Measurements from ENCODE around the gene GFY.
A peak's percentile ranks its signal among the peaks of the same experiment; 100 is the strongest.

The GFY gene

DNA sequence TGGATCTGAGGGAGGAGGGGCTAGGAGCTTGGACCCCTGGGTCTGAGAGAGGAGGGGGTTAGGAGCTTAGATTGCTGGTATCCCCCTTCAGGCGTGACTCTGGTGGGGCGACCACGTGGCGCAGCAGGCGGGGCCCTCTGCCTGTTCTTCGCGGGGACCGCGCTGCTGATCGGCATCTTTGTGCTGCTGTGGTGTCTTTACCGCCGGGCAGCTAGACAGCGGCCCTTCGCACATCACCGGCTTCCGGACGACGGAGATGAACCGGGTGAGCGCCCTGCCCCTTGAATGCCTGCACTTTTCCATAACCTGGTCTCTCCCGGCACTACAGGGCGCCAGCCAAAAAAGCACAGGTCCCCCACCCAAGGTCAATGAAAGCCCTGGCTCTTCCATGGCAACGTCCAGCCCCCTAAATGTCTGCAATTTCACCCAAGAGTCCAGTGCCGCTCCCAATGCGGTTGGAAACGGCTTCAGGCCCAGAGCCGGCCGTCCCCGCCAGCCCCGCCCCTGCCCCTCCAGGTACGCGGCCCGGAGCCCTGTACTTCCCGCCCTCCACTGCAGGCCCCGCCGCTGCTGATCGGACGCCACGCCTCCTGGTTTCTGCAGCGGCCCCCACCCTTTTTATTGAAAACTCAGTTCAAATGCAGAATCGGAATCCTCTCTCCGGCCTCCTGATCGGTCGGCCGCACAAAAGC, 2.8 kb downstream of the GFY start:
- Histone ChIP-seq H3K9ac (ENCODE audit: low read depth in 1 of 2, low read length in 2 of 2) (no peak overlapping the region), H3K9me3 (ENCODE audit: control insufficient read depth in 1 of 2, low read length in 2 of 2) (no peaks in the 10 kb centered on the region), H3K4me1 (ENCODE audit: control insufficient read depth in 1 of 2, insufficient read depth in 2 of 2, low read length in 2 of 2) (peaks cover 0 to 4% of the 10 kb centered on the region in 2 donors), H3K27me3 (ENCODE audit: control insufficient read depth in 1 of 2, insufficient read depth in 2 of 2, low read length in 2 of 2) (peaks cover 87 to 95% of the 10 kb centered on the region in 2 donors), H3K4me3 (ENCODE audit: low read depth in 1 of 2, low read length in 2 of 2) (peak overlapping the region in 1 of 2 donors; percentile 15), H3K36me3 (ENCODE audit: control insufficient read depth in 1 of 2, insufficient read depth in 2 of 2, low read length in 2 of 2) (no peaks in the 10 kb centered on the region), H3K27ac (ENCODE audit: low read depth, low read length) (no peak overlapping the region)

DNA sequence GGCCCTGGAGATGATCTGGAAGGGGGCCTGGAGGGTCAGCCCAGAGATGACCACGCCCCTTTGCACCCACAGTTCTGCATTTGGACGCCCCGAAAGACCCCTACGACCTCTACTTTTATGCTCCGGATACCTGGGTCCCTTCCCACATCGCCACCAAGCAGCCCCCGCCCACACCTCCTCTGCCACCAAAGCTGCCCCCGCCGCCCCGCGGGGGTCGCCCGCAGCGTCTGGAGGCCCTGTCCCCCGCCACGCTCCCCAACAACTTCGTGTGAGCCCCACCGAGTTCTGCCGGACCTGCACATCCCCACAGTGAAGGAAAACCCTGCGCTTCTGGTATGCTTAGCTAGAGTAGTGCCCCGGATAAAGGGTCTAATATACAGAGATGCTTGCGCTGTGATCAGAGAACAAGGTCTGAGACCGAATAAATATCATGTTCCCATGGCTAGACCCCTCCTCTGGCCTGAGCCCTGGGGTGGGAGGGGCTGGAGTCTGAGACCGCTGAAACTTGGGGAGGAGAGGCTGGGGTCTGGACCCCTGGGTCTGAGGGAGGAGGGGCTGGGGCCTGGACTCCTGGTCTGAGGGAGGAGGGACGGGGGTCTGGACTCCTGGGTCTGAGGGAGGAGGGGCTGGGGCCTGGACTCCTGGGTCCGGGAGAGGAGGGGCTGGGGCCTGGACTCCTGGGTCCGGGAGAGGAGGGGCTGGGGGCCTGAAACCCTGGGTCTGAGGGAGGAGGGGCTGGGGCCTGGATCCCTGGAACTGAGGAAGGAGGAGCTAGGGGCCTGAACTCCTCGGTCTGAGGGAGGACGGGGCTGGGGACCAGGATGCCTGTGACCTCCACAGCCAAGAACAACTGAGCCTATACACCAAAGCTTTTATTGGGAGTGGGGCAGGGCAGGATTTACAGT, 3.6 kb downstream of the GFY start:
- Histone ChIP-seq H3K36me3 (ENCODE audit: control insufficient read depth in 1 of 2, insufficient read depth in 2 of 2, low read length in 2 of 2) (no peaks in the 10 kb centered on the region), H3K4me3 (ENCODE audit: low read depth in 1 of 2, low read length in 2 of 2) (no peak overlapping the region), H3K27ac (ENCODE audit: low read depth, low read length) (no peak overlapping the region), H3K4me1 (ENCODE audit: control insufficient read depth in 1 of 2, insufficient read depth in 2 of 2, low read length in 2 of 2) (peaks cover 0 to 4% of the 10 kb centered on the region in 2 donors), H3K27me3 (ENCODE audit: control insufficient read depth in 1 of 2, insufficient read depth in 2 of 2, low read length in 2 of 2) (peaks cover 87 to 95% of the 10 kb centered on the region in 2 donors), H3K9me3 (ENCODE audit: control insufficient read depth in 1 of 2, low read length in 2 of 2) (no peaks in the 10 kb centered on the region), H3K9ac (ENCODE audit: low read depth in 1 of 2, low read length in 2 of 2) (no peak overlapping the region)

DNA sequence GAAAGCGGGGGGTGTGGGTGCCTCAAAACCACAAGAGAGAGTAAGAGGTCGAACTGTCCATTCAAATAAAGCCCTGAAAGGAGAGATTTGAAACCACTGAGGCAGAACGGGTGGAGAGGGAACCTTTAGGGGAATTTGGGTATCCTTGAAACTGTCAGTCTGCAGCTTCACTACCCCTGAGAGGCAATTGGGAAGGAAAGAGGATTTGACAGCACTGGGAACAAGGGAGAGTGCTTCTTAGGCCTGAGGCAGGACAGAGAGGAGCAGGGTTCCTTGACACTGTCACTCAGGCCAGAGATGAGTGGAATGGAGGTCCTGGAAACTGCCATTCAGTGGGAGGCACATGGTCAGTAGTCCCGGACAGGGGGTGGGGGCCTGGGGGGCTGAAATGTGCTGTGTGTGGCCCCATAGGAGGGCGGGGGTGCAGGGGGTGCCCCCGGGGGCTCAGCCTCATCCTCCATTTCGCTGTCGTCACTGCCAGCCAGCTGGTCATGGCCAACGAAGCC, 5.0 kb downstream of the GFY start:
- H3K36me3 ChIP-seq (ENCODE audit: control insufficient read depth in 1 of 2, insufficient read depth in 2 of 2, low read length in 2 of 2) = no peaks in the 10 kb centered on the region
- no peaks in the 10 kb centered on the region for H3K9me3 ChIP-seq (ENCODE audit: control insufficient read depth in 1 of 2, low read length in 2 of 2)
- H3K27ac ChIP-seq (ENCODE audit: low read depth, low read length) = no peak overlapping the region
- no peak overlapping the region for H3K9ac ChIP-seq (ENCODE audit: low read depth in 1 of 2, low read length in 2 of 2)
- peaks cover 0 to 4% of the 10 kb centered on the region in 2 donors for H3K4me1 ChIP-seq (ENCODE audit: control insufficient read depth in 1 of 2, insufficient read depth in 2 of 2, low read length in 2 of 2)
- H3K27me3 ChIP-seq (ENCODE audit: control insufficient read depth in 1 of 2, insufficient read depth in 2 of 2, low read length in 2 of 2) = peaks cover 89 to 92% of the 10 kb centered on the region in 2 donors
- H3K4me3 ChIP-seq (ENCODE audit: low read depth in 1 of 2, low read length in 2 of 2) = no peak overlapping the region

DNA sequence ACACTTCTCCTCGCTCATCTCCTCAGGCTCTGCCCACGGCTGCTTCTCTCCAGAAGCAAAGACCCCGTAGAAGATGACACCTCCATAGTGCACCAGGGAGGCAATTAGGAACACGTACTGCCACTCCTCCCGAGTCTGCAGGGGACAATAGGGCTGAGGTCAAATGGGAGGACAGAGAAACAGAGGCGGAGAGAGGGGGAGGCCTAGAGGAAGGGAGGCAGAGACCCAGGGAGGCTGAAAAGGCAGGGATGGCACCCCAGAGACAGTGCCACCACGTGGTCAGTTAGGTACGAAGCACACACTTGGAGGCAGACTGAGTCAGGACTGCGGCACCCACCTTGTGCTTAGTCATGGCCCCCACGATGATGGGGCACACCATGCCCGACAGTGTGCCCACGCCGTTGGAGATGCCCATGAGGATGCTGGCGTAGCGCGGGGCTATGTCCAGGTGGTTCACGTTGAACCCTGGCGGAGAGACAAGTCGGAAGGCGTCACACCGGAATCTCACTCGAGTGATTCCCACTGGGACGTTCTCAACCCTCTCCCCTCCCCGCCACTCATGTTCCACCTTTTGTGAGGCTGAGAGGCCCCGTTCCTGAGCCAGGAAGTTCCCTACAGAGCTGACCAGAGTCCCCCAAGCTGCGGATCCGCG, 5.6 kb downstream of the GFY start:
- Histone ChIP-seq H3K27me3 (ENCODE audit: control insufficient read depth in 1 of 2, insufficient read depth in 2 of 2, low read length in 2 of 2) (peaks cover 87 to 91% of the 10 kb centered on the region in 2 donors), H3K9me3 (ENCODE audit: control insufficient read depth in 1 of 2, low read length in 2 of 2) (no peaks in the 10 kb centered on the region), H3K36me3 (ENCODE audit: control insufficient read depth in 1 of 2, insufficient read depth in 2 of 2, low read length in 2 of 2) (no peaks in the 10 kb centered on the region), H3K4me1 (ENCODE audit: control insufficient read depth in 1 of 2, insufficient read depth in 2 of 2, low read length in 2 of 2) (peaks cover 0 to 4% of the 10 kb centered on the region in 2 donors), H3K9ac (ENCODE audit: low read depth in 1 of 2, low read length in 2 of 2) (no peak overlapping the region), H3K4me3 (ENCODE audit: low read depth in 1 of 2, low read length in 2 of 2) (no peak overlapping the region), H3K27ac (ENCODE audit: low read depth, low read length) (no peak overlapping the region)

DNA sequence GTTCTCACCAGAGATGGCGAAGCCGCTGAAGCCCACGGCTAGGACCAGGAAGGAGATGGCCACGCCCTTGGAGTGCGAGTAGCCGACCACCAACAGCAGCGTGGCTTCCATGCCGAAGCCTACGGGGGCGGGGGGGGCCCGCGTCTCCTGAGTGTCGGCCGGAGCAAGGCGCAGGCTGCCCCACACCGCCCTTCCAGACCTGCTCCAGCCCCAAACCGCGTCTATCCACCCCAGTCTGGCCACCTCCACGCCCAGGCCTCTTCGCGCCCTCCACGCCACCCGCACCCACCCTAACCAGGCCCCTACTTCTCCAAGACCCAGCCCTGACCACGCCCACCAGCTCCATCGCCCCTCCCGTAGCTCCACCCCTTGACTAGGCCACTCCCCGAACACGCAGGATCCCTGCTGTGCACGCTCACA, 6.2 kb downstream of the GFY start:
- no peaks in the 10 kb centered on the region for H3K36me3 ChIP-seq (ENCODE audit: control insufficient read depth in 1 of 2, insufficient read depth in 2 of 2, low read length in 2 of 2)
- H3K27me3 ChIP-seq (ENCODE audit: control insufficient read depth in 1 of 2, insufficient read depth in 2 of 2, low read length in 2 of 2) = peaks cover 84 to 91% of the 10 kb centered on the region in 2 donors
- no peak overlapping the region for H3K9ac ChIP-seq (ENCODE audit: low read depth in 1 of 2, low read length in 2 of 2)
- no peaks in the 10 kb centered on the region for H3K9me3 ChIP-seq (ENCODE audit: control insufficient read depth in 1 of 2, low read length in 2 of 2)
- H3K27ac ChIP-seq (ENCODE audit: low read depth, low read length) = no peak overlapping the region
- no peak overlapping the region for H3K4me3 ChIP-seq (ENCODE audit: low read depth in 1 of 2, low read length in 2 of 2)
- peaks cover 0 to 4% of the 10 kb centered on the region in 2 donors for H3K4me1 ChIP-seq (ENCODE audit: control insufficient read depth in 1 of 2, insufficient read depth in 2 of 2, low read length in 2 of 2)

DNA sequence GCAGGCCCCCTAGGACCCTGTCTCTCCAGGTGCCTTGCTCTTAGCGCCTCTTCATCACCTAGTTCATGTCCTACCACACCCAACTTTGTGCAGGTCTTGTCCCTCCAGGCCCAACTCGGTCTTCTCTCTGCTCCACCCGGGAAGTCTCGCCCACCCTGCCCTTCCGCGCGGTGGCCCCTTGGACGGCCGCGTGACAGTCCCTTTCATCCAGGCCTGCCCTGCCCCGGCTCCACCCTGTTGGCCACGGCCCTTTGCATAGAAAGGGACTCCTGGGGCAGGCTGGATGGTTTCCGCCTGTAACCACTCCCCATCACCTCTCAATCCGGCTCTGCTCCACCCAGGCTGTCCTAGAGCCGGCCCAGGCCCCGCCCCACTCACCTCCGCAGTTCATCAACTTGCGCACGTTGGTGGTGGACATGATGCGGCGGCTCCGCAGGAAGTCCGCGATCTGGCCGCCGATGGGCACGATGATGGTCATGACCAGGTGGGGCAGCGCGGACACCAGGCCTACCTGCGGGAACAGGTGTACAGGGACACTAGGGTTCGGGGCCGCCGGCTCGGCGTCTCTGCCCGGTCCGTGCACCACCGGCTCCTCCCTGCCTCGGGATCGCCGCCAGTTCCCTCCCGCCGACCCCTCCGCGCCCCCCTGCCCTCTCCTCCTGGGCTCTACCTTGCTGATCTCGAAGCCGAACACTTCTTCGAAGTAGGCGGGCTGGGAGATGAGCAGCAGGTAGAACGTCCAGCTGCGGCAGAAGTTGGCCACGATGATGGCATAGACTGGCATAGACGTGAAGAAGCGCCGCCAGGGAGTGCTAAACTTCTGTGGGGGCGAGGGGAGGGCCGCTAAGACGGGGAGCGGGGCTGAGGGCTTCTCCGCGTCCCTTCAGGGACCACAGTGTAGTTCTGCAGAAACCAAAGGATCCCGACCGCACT, 7.2 kb downstream of the GFY start:
- Histone ChIP-seq H3K9ac (ENCODE audit: low read depth in 1 of 2, low read length in 2 of 2) (no peak overlapping the region), H3K4me1 (ENCODE audit: control insufficient read depth in 1 of 2, insufficient read depth in 2 of 2, low read length in 2 of 2) (peaks cover 0 to 4% of the 10 kb centered on the region in 2 donors), H3K27ac (ENCODE audit: low read depth, low read length) (no peak overlapping the region), H3K36me3 (ENCODE audit: control insufficient read depth in 1 of 2, insufficient read depth in 2 of 2, low read length in 2 of 2) (no peaks in the 10 kb centered on the region), H3K27me3 (ENCODE audit: control insufficient read depth in 1 of 2, insufficient read depth in 2 of 2, low read length in 2 of 2) (peaks cover 82 to 91% of the 10 kb centered on the region in 2 donors), H3K9me3 (ENCODE audit: control insufficient read depth in 1 of 2, low read length in 2 of 2) (no peaks in the 10 kb centered on the region), H3K4me3 (ENCODE audit: low read depth in 1 of 2, low read length in 2 of 2) (no peak overlapping the region)

DNA sequence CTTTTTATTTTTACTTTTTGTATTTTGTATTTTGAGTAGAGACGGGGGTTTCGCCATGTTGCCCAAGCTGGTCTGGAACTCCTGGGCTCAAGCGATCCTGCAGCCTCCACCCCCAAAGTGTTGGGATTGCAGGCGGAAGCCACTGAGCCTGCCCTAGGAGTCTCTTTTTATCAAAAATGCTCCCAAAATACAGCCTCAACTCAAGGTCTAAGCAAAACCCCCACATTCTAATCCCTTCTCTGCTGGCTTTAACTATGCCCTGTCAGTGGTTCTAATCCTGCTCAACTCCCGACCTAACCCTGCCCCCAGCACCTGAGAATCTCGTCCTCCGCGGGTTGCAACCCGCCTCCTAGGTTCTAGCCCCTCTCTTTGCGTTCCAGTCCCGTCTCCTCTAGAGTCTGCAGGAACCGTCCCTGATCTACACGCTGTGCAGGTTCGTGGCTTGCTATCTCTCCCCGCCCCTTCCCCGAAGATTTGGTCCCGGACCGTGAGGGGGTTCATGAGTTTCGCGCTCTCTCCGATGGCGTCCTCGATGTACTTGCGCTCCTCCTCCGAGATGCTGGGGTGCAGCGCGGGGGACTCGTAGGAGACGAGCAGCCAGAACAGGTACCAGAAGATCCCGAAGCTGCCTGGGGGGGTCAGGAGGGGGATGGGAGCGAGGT, 8.2 kb downstream of the GFY start:
- H3K27me3 ChIP-seq (ENCODE audit: control insufficient read depth in 1 of 2, insufficient read depth in 2 of 2, low read length in 2 of 2) = peaks cover 84 to 88% of the 10 kb centered on the region in 2 donors
- H3K36me3 ChIP-seq (ENCODE audit: control insufficient read depth in 1 of 2, insufficient read depth in 2 of 2, low read length in 2 of 2) = no peaks in the 10 kb centered on the region
- H3K4me3 ChIP-seq (ENCODE audit: low read depth in 1 of 2, low read length in 2 of 2) = no peak overlapping the region
- H3K4me1 ChIP-seq (ENCODE audit: control insufficient read depth in 1 of 2, insufficient read depth in 2 of 2, low read length in 2 of 2) = no peaks in the 10 kb centered on the region
- no peaks in the 10 kb centered on the region for H3K9me3 ChIP-seq (ENCODE audit: control insufficient read depth in 1 of 2, low read length in 2 of 2)
- H3K27ac ChIP-seq (ENCODE audit: low read depth, low read length) = no peak overlapping the region
- H3K9ac ChIP-seq (ENCODE audit: low read depth in 1 of 2, low read length in 2 of 2) = no peak overlapping the region

DNA sequence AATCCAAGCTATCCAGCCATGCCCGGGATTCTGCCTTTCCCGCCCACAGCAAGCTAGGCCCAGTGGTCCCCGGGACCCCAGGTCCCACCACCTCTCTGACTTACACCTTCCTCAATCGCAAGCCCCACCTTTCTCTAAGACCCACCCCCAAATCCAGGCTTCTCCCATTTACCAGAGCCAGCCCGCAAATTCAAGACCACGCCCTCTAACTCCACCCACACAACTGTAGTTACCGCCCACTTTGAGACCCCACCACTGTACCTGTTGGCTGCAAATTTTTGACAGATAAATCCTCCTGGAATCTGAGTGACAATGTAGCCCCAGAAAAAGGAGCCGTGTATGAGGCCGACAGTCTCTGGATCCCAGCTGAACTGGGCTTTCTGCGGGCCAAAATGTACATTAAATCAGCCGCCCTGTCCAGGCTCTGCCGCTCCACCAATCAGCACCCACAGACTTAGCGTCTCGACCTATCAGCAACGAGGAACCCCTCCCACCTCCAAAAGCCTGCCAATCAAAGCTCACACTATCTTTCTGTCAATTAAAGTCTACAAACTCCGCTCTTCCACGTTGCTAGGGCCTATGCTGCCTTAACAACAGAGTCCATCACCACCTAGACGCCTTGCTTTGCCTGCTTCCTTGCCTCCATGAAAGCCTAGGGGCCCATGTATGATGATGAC, 9.9 kb downstream of the GFY start:
- Histone ChIP-seq H3K27ac (ENCODE audit: low read depth, low read length) (no peak overlapping the region), H3K9me3 (ENCODE audit: control insufficient read depth in 1 of 2, low read length in 2 of 2) (no peaks in the 10 kb centered on the region), H3K9ac (ENCODE audit: low read depth in 1 of 2, low read length in 2 of 2) (no peak overlapping the region), H3K36me3 (ENCODE audit: control insufficient read depth in 1 of 2, insufficient read depth in 2 of 2, low read length in 2 of 2) (no peaks in the 10 kb centered on the region), H3K4me1 (ENCODE audit: control insufficient read depth in 1 of 2, insufficient read depth in 2 of 2, low read length in 2 of 2) (no peaks in the 10 kb centered on the region), H3K4me3 (ENCODE audit: low read depth in 1 of 2, low read length in 2 of 2) (no peak overlapping the region), H3K27me3 (ENCODE audit: control insufficient read depth in 1 of 2, insufficient read depth in 2 of 2, low read length in 2 of 2) (peaks cover 85 to 88% of the 10 kb centered on the region in 2 donors)

Data from duodenal mucosa (tissue), 2 donors.